ENCODE data around the gene MAP2K7. TPM values are rescaled to one million over a fixed set of nuclear protein-coding genes. Genes with fewer than 3 reads are reported as not detected.
"Not testable (repeated sequence)": the region's sequence is repeated elsewhere in the genome, so short reads cannot be mapped to it uniquely, and the experiment has no call there.

The MAP2K7 gene
- total RNA-seq, 1 donor from 2014 or later = 24.2 TPM

DNA sequence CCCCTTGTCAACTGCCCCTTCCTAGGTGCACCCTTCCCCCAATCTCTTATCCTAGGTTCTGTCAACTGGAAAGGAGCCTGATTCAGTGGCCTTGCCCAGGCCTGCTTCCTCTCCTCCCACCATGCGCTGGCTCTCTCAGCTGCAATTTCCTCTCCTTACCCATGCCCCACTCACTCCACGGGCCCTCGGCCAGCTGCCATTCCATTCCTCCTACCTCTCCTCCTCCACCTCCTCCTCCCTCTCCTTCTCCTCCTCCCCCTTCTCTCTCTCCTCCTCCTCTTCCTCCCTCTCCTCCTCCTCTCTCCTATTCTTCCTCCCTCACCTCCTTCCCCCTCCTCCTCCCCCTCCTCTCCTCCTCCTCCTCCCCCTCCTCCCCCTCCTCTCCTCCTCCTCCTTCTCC is 49.4 kb downstream of the MAP2K7 start:
- peaks cover 19% of the 10 kb centered on the region for H3K4me1 ChIP-seq
- H3K27ac ChIP-seq (replicated peaks) = no peak overlapping the region
- DNase-seq = no peak
- no peaks in the 10 kb centered on the region for H3K9me3 ChIP-seq (replicated peaks)
- peaks cover 4% of the 10 kb centered on the region for H3K36me3 ChIP-seq
- no peaks in the 10 kb centered on the region for H3K27me3 ChIP-seq (ENCODE audit: low read depth)
- intact Hi-C loops (cut with micrococcal nuclease) = no loop called here
- TF ChIP-seq, protein P1, sequence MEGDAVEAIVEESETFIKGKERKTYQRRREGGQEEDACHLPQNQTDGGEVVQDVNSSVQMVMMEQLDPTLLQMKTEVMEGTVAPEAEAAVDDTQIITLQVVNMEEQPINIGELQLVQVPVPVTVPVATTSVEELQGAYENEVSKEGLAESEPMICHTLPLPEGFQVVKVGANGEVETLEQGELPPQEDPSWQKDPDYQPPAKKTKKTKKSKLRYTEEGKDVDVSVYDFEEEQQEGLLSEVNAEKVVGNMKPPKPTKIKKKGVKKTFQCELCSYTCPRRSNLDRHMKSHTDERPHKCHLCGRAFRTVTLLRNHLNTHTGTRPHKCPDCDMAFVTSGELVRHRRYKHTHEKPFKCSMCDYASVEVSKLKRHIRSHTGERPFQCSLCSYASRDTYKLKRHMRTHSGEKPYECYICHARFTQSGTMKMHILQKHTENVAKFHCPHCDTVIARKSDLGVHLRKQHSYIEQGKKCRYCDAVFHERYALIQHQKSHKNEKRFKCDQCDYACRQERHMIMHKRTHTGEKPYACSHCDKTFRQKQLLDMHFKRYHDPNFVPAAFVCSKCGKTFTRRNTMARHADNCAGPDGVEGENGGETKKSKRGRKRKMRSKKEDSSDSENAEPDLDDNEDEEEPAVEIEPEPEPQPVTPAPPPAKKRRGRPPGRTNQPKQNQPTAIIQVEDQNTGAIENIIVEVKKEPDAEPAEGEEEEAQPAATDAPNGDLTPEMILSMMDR (IDR thresholded peaks at IDR 0.05; ENCODE audit: borderline replicate concordance) = no peak
- H3K4me3 ChIP-seq = no peak overlapping the region

DNA sequence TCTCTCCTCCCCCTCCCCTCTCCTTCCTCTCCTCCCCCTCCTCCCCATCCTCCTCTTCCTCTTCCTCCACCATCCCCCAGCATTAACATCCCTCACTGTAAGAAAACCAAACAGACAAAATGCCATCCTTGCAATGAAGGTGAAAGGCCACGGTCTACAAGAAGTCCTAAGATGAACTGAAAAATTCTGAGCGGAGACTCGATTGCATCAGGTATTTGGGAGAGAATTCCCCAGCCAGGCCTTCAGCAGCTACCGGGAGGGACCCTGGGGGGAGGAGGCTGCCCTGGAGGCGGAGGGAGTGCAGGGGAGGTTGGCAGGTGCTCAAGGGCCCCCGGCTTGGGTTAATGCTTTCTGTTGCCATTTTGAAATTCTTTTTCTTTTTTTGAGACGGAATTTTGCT is 49.9 kb downstream of the MAP2K7 start:
- H3K4me1 ChIP-seq = peaks cover 19% of the 10 kb centered on the region
- DNase-seq = no peak
- H3K36me3 ChIP-seq = peaks cover 4% of the 10 kb centered on the region
- no peak overlapping the region for H3K27ac ChIP-seq (replicated peaks)
- no peaks in the 10 kb centered on the region for H3K9me3 ChIP-seq (replicated peaks)
- intact Hi-C loops (cut with micrococcal nuclease) = no loop called here
- TF ChIP-seq, protein P1 (IDR thresholded peaks at IDR 0.05; ENCODE audit: borderline replicate concordance) = no peak
- H3K4me3 ChIP-seq = no peak overlapping the region
- no peaks in the 10 kb centered on the region for H3K27me3 ChIP-seq (ENCODE audit: low read depth)

DNA sequence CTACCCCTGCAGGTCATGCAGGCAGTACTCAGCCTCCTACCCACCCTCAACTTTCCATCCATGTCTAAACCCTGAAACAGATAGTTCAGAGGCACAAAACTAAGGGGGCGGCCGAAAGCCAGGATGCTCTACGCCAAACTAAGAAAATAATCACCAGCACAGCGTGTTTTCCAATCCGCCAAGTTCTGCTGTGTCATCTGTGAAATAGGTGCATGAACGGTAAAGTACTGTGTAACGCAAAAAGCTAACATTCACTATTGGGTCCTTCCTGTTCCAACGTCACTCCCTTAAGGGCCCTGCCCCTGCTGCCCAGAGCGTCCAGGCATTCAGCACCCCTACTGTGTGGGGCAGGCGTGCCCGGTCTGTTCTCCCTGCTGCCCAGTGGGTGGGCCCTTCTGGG is 52.0 kb downstream of the MAP2K7 start:
- Histone ChIP-seq H3K4me1 (peaks cover 19% of the 10 kb centered on the region), H3K27me3 (ENCODE audit: low read depth) (no peaks in the 10 kb centered on the region), H3K9me3 (replicated peaks) (no peaks in the 10 kb centered on the region), H3K4me3 (no peak overlapping the region), H3K36me3 (peaks cover 8% of the 10 kb centered on the region), H3K27ac (replicated peaks) (no peak overlapping the region)
- no peak for DNase-seq
- TF ChIP-seq, protein P1 (IDR thresholded peaks at IDR 0.05; ENCODE audit: borderline replicate concordance) = no peak
- intact Hi-C loops (cut with micrococcal nuclease) = no loop called here

DNA sequence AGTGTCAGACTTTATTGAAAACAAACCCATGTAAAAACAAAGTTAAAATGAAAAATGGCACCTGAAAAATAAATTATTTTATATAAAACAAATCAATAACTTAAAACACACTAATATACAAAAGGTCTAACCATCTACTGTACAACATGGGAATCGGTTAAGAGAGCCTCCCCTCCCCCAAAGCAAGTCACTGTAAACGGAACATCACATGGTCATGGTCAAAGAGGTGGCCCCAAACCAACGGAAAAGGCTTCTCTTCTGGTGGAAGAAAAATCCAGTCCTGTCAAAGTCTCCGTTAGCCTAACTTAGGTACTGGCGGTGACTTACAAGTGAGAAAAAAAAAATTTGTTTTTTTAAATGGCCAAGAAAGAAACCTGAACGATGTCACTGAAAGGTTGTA is 55.5 kb downstream of the MAP2K7 start:
- intact Hi-C loops (cut with micrococcal nuclease) = no loop called here
- no peaks in the 10 kb centered on the region for H3K9me3 ChIP-seq (replicated peaks)
- peaks cover 44% of the 10 kb centered on the region for H3K36me3 ChIP-seq

DNA sequence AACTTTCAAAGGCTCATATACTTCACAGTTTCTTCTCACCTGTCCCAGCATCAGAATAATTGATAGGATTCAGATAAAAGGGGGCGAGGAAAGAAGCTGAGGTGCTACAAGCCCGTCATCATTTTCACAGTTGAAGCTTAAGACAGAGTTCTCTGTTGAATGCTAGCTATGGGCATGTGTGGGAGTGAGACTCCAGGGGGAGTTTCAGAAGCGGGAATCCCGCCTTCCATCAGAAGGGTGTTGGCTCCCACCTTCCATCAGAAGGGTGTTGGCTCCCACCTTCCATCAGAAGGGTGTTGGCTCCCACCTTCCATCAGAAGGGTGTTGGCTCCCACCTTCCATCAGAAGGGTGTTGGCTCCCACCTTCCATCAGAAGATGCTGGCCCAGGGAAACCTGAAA is 57.4 kb downstream of the MAP2K7 start:
- DNase-seq; intact Hi-C loops (cut with micrococcal nuclease); H3K4me3 ChIP-seq; H3K27ac ChIP-seq (replicated peaks); H3K4me1 ChIP-seq; H3K9me3 ChIP-seq (replicated peaks); H3K27me3 ChIP-seq (ENCODE audit: low read depth): not testable (repeated sequence)
- H3K36me3 ChIP-seq = peaks cover 62% of the 10 kb centered on the region

More for the DNA sequence above, 55.5 kb downstream of the MAP2K7 start:
- Histone ChIP-seq H3K27me3 (ENCODE audit: low read depth) (no peaks in the 10 kb centered on the region), H3K4me1 (no peaks in the 10 kb centered on the region), H3K27ac (replicated peaks) (no peak overlapping the region), H3K4me3 (no peak overlapping the region)
- TF ChIP-seq, protein P1 (IDR thresholded peaks at IDR 0.05; ENCODE audit: borderline replicate concordance) = no peak
- DNase-seq = no peak

DNA sequence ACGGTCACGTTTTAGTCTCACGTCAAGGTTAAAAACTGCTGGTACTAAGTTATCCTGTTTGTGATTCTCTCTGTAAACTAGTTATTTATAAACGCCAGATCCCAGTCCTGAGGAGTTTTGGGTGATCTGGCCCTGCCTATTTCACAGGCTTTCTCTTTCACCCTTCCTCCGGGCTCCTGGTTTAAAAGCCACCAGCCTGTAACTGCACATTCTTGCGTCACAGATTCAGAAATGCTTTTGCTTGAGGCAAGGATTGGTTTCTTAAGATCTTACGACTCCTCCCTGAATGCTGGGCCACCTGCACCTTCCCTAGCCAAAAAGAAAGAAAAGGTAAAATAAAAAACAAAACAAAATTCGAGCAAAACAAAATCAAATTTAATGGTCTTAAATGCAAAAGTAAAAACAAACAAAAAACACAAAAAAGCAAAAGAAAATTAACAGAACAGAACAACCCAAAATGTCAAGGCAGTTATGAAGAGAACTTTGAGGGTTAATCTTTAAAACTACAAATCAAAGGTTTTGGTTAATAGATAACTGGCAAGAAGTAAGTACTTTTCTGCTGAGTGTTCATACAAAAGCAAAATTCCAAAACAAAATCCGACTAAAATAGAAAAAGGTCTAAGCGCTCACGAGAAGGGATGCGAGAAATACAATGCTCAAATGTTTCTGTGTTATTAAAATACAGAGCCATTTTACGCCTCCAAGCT is 58.4 kb downstream of the MAP2K7 start:
- no peaks in the 10 kb centered on the region for H3K27me3 ChIP-seq (ENCODE audit: low read depth)
- TF ChIP-seq, protein P1 (IDR thresholded peaks at IDR 0.05; ENCODE audit: borderline replicate concordance) = no peak
- H3K9me3 ChIP-seq (replicated peaks) = no peaks in the 10 kb centered on the region
- no peak for DNase-seq
- H3K4me1 ChIP-seq = no peaks in the 10 kb centered on the region
- H3K36me3 ChIP-seq = peaks cover 72% of the 10 kb centered on the region
- H3K27ac ChIP-seq (replicated peaks) = no peak overlapping the region
- H3K4me3 ChIP-seq = no peak overlapping the region
- intact Hi-C loops (cut with micrococcal nuclease) = no loop called here
